D721Med (cell line): ENCODE results near the gene AAR2.

Source experiments
- DNase-seq: peaks from one replicate; pipeline ENCODE4 v3.0.0; 2011; ENCODE audit warnings: low spot score; ENCODE audit not compliant: insufficient read length
- FAIRE-seq: peaks from 2 replicates; lab custom pipeline; 2011; peaks lifted over from hg19 to GRCh38; lab: Jason Lieb, UNC
- CTCF ChIP-seq: IDR thresholded peaks from 2 replicates; pipeline ENCODE4 v1.5.1; 2012; ENCODE audit warnings: mild to moderate bottlenecking, control low read depth; ENCODE audit not compliant: insufficient read depth; ENCODE audit errors: missing control alignments

AAR2 gene

DNA sequence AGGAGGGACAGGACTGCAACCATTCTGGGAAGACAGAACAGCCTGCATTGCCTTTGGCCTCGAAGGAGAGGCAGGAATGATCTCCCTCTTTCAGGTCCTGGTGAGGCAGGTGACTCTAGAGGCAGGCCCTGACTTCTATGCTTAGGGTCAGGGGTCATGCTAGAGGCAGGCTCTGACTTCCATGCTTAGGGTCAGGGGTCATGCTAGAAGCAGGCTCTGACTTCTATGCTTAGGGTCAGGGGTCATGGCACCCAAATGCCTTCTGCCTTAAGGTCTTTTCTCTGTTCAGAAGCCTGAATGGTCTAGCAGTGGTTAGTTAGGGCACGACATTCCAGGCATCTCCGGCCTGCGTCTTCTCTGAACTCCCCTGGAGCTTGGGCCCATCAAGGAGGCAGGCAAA, 35.1 kb upstream of the AAR2 start:
- no peak for TF ChIP-seq CTCF
- DNase-seq (no peak), FAIRE-seq (no peak)

- peak; percentile 94 for TF ChIP-seq CTCF
- DNase-seq (peak; percentile 66), FAIRE-seq (no peak)
Measured at GRCh38 chr20:36202891-36203338, 33.4 kb upstream of the AAR2 start.

DNA sequence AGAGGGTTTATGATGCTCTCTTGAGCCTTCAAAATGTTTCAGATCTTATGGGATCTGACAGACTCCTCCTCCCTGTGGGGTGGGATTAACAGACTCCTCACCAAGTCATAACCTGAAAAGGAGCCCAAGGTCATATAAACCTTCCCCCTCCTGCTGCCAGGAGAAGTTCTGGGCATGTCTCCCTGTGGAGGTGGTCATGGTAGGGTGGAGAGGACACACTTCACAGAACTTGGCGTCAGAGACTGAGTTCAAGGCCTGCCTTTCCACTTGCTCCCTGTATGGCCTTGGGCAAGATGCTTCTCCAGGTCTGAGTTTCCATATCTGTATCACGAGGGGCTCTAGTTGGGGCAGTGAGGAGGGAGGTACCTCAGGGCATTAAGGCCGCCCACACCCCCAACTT, 32.4 kb upstream of the AAR2 start:
- no peak for TF ChIP-seq CTCF
- FAIRE-seq = no peak
- DNase-seq = no peak

DNA sequence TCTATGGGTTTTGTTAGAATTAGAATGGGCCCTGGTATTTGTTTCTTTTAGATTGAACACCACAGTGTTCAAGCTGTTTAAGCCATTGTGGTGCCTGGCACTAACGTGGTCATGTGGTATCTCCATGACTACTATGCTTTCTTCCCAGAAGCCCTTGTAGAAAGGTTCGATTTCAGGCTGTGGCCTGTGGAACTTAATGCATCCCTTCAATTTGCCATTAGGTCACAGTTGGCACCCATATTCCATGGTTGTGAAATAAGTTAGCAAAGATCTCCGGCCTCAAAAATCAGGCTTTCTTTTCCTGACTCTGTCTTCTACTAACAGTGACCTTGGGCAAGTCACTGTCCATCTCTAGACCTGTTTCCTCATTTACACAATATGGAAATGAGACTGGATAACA, 31.3 kb upstream of the AAR2 start:
- no peak for TF ChIP-seq CTCF
- DNase-seq (no peak), FAIRE-seq (no peak)

DNA sequence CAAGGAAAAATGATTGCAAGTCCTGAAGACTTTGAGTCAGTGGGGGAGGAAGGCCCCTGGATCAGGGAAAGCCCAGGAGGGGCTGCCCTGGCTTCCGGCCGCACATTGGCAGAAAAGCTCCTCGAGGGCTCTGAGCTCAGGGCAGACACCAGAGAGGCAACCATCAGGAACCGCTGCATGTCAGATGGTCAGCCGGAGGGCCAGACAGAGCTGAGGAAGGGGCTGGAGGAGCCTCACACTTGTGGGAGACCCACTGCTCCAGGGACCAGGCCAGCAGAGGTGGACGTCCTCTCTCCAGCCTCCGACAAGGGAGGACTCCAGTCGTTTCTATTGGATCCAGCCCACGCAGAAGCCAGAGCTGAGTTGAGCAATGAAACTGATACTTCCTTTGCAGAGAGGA, 30.2 kb upstream of the AAR2 start:
- no peak for FAIRE-seq
- no peak for TF ChIP-seq CTCF
- no peak for DNase-seq

- no peak for FAIRE-seq
Measured at GRCh38 chr20:36206641-36207040, 29.6 kb upstream of the AAR2 start.

GRCh38 chr20:36207602-36208001, 28.7 kb upstream of the AAR2 start:
- DNase-seq (no peak), FAIRE-seq (no peak)

More at GRCh38 chr20:36206641-36207040, 29.6 kb upstream of the AAR2 start:
- DNase-seq = no peak
- TF ChIP-seq CTCF = no peak

More at GRCh38 chr20:36207602-36208001, 28.7 kb upstream of the AAR2 start:
- no peak for TF ChIP-seq CTCF
